DOHH2 (cell line): ENCODE data around the gene PKD1L1.
A peak's percentile ranks its signal among the peaks of the same experiment; 100 is the strongest.

Experiments used
- H3F3A ChIP-seq: fragments of 200-600 bp; sonication (generic), shearing (Covaris generic); 2 replicates; pipeline ENCODE4 v1.6.0; 2016; ENCODE audit warnings: antibody characterized with exemption, mild to moderate bottlenecking; ENCODE audit not compliant: control insufficient read depth, insufficient read depth
- H3K27ac ChIP-seq: fragments of 200-600 bp; sonication (generic); 2 replicates; pipeline ENCODE4 v1.5.1; 2014; ENCODE audit warnings: low read depth, mild to moderate bottlenecking, low read length, moderate library complexity
- H3K27me3 ChIP-seq: fragments of 200-600 bp; sonication (generic); 2 replicates; pipeline ENCODE4 v1.6.1; 2014; ENCODE audit warnings: mild to moderate bottlenecking, low read length, mixed read lengths; ENCODE audit not compliant: control insufficient read depth
- H3K36me3 ChIP-seq: fragments of 200-600 bp; sonication (generic); 2 replicates; pipeline ENCODE4 v1.6.1; 2014; ENCODE audit warnings: mild to moderate bottlenecking, low read length, moderate library complexity, mixed read lengths; ENCODE audit not compliant: control insufficient read depth
- H3K4me1 ChIP-seq: fragments of 200-600 bp; sonication (generic); 2 replicates; pipeline ENCODE4 v1.6.1; 2014; ENCODE audit warnings: mild to moderate bottlenecking, low read length, mixed read lengths; ENCODE audit not compliant: control insufficient read depth
- H3K4me2 ChIP-seq: fragments of 200-600 bp; sonication (generic); 2 replicates; pipeline ENCODE4 v1.6.0; 2014; ENCODE audit warnings: mild to moderate bottlenecking, low read length, moderate library complexity
- H3K4me3 ChIP-seq: fragments of 200-600 bp; sonication (generic); 2 replicates; pipeline ENCODE4 v1.5.1; 2014; ENCODE audit warnings: mild to moderate bottlenecking, low read length, mixed read lengths
- H3K79me2 ChIP-seq: fragments of 200-600 bp; sonication (generic); 2 replicates; pipeline ENCODE4 v1.6.1; 2014; ENCODE audit warnings: mild to moderate bottlenecking, low read length, mixed read lengths; ENCODE audit not compliant: control insufficient read depth
- H3K9me2 ChIP-seq: fragments of 200-600 bp; sonication (generic); replicated peaks from 2 replicates; pipeline ENCODE4 v1.6.1; 2014; ENCODE audit warnings: mild to moderate bottlenecking, low read length, mixed read lengths; ENCODE audit not compliant: control insufficient read depth
- H3K9me3 ChIP-seq: fragments of 200-600 bp; sonication (generic); 2 replicates; pipeline ENCODE4 v1.6.1; 2014; ENCODE audit warnings: antibody characterized with exemption, low read length, mixed read lengths; ENCODE audit not compliant: control insufficient read depth, insufficient read depth
- H4K20me1 ChIP-seq: fragments of 200-600 bp; sonication (generic); 2 replicates; pipeline ENCODE4 v1.6.0; 2014; ENCODE audit warnings: low read depth, mild to moderate bottlenecking, antibody characterized with exemption, low read length, moderate library complexity; ENCODE audit not compliant: control insufficient read depth, insufficient read depth
- CTCF ChIP-seq: fragments of 200-600 bp; sonication (generic); IDR thresholded peaks from one replicate; pipeline ENCODE4 v1.5.1; 2014; ENCODE audit warnings: antibody characterized with exemption, mild to moderate bottlenecking, low read depth, low read length; ENCODE audit not compliant: poor library complexity, severe bottlenecking
- EZH2phosphoT487 ChIP-seq: fragments of 200-600 bp; sonication (generic); IDR thresholded peaks from 2 replicates; pipeline ENCODE4 v1.6.1; 2017; ENCODE audit warnings: borderline replicate concordance, mild to moderate bottlenecking, antibody characterized with exemption, low read length, moderate library complexity, mixed read lengths

PKD1L1 gene

GRCh38 chr7:47777531-47778152 is 170.6 kb downstream of the PKD1L1 start:
- no peak overlapping the region for H3K4me2 ChIP-seq
- H3K4me3 ChIP-seq: no peak overlapping the region
- H3K9me3 ChIP-seq: peaks cover 9% of the 10 kb centered on the region
- H4K20me1 ChIP-seq: no peaks in the 10 kb centered on the region
- H3K36me3 ChIP-seq: no peaks in the 10 kb centered on the region
- H3K27me3 ChIP-seq: no peaks in the 10 kb centered on the region
- no peaks in the 10 kb centered on the region for H3K9me2 ChIP-seq
- H3K27ac ChIP-seq: no peak overlapping the region
- H3K79me2 ChIP-seq: no peaks in the 10 kb centered on the region
- peaks cover 10% of the 10 kb centered on the region; the same call in 1 of the 2 replicates for H3F3A ChIP-seq
- TF ChIP-seq CTCF (no peak), EZH2phosphoT487 (no peak)
- peaks cover 59% of the 10 kb centered on the region for H3K4me1 ChIP-seq

GRCh38 chr7:47776335-47776734 is 171.9 kb downstream of the PKD1L1 start:
- Histone ChIP-seq H3K9me2 (no peaks in the 10 kb centered on the region), H3K27ac (peak overlapping the region; percentile 84), H3K9me3 (peaks cover 9% of the 10 kb centered on the region), H3F3A (peaks cover 10% of the 10 kb centered on the region; the same call in 1 of the 2 replicates), H3K79me2 (no peaks in the 10 kb centered on the region), H3K27me3 (no peaks in the 10 kb centered on the region), H3K4me1 (peaks cover 52% of the 10 kb centered on the region), H3K4me3 (peak overlapping the region; percentile 10; the same call in 1 of the 2 replicates), H4K20me1 (no peaks in the 10 kb centered on the region), H3K4me2 (peak overlapping the region; percentile 67; the same call in 1 of the 2 replicates), H3K36me3 (no peaks in the 10 kb centered on the region)
- TF ChIP-seq CTCF: no peak
- TF ChIP-seq EZH2phosphoT487: no peak

- no peaks in the 10 kb centered on the region for H3K79me2 ChIP-seq
- H3K9me3 ChIP-seq: peaks cover 9% of the 10 kb centered on the region
- H3K36me3 ChIP-seq: no peaks in the 10 kb centered on the region
- H3K27me3 ChIP-seq: no peaks in the 10 kb centered on the region
- H3F3A ChIP-seq: peaks cover 10% of the 10 kb centered on the region; the same call in 1 of the 2 replicates
- no peaks in the 10 kb centered on the region for H4K20me1 ChIP-seq
- H3K27ac ChIP-seq: peak overlapping the region; percentile 84
- H3K4me1 ChIP-seq: peaks cover 51% of the 10 kb centered on the region
- no peaks in the 10 kb centered on the region for H3K9me2 ChIP-seq
- H3K4me2 ChIP-seq: peak overlapping the region; percentile 67
- TF ChIP-seq EZH2phosphoT487 (no peak), CTCF (no peak)
- H3K4me3 ChIP-seq: peak overlapping the region; percentile 55
Measured at GRCh38 chr7:47775238-47775637, 173.0 kb downstream of the PKD1L1 start.
